ENCODE data around the gene C1orf232. TPM values are rescaled to one million over a fixed set of nuclear protein-coding genes. Genes with fewer than 3 reads are reported as not detected.

Gene C1orf232
- total and polyA plus RNA-seq, 9 of the 15 experiments (the other 6 are each of a cell fraction or from before 2014, with no cell fraction given): not detected

GRCh38 chr1:26182383-26182696 is 13.6 kb upstream of the C1orf232 start (continued):
- TF ChIP-seq ZNF436 (CRISPR knock-in tag; IDR thresholded peaks at IDR 0.05): no peak
- TF ChIP-seq NFIX (CRISPR knock-in tag; IDR thresholded peaks at IDR 0.05; ENCODE audit: low read depth): no peak
- no peak for TF ChIP-seq DIDO1 (tag; IDR thresholded peaks at IDR 0.05; ENCODE audit: low read depth)
- no peak for TF ChIP-seq ZZZ3 (IDR thresholded peaks at IDR 0.05)

- no peak for ATAC-seq
- H3K27me3 ChIP-seq (ENCODE audit: control insufficient read depth in 2 of 2, insufficient read depth in 2 of 2, low read length in 2 of 2): no peaks in the 10 kb centered on the region
- FAIRE-seq: no peak
- H3K9me1 ChIP-seq (ENCODE audit: control insufficient read depth, insufficient read depth, low read length): no peaks in the 10 kb centered on the region
- ChIA-PET POLR2A (interaction anchor here (0.6 to 2.1 kb wide), 5 partner anchors 9 to 141 kb away, joined by 3 to 8 read pairs (median 5); partner anchors contain the start of genes ZNF593 and ZNF593OS), CTCF (ENCODE audit: low intra/inter-chr PET ratio) (no interaction called here)
- H3K36me3 ChIP-seq (ENCODE audit: control insufficient read depth, insufficient read depth, low read length): no peaks in the 10 kb centered on the region
- DNase-seq (ENCODE audit: extremely low read depth in 1 of 4, low spot score in 3 of 4): no peak
- no peak overlapping the region for H3K27ac ChIP-seq (ENCODE audit: extremely low read depth, low read depth, low read length)
- H3K79me2 ChIP-seq (ENCODE audit: control insufficient read depth, insufficient read depth, low read length): no peaks in the 10 kb centered on the region
- H3K4me1 ChIP-seq (replicated peaks in 1 of 2; ENCODE audit: control insufficient read depth in 2 of 2, insufficient read depth in 2 of 2, low read length in 2 of 2): peaks cover 17 to 31% of the 10 kb centered on the region in 2 experiments
- H4K20me1 ChIP-seq (replicated peaks; ENCODE audit: control insufficient read depth, insufficient read depth, low read length): no peaks in the 10 kb centered on the region
- WGBS (ENCODE audit: insufficient coverage, low coverage, missing lambda C conversion rate): 47% methylated on average over 8 of the region's 9 CpGs
- no TSS peak for BruUV-seq (replicated peaks)
- H3K9me3 ChIP-seq (replicated peaks; ENCODE audit: control insufficient read depth, insufficient read depth, low read depth, low read length): no peaks in the 10 kb centered on the region
- H3K4me3 ChIP-seq: no peak overlapping the region
- no peak overlapping the region for H3K4me2 ChIP-seq (ENCODE audit: insufficient read depth, low read length)
- H3K9ac ChIP-seq (ENCODE audit: insufficient read depth in 1 of 2, low read depth in 2 of 2, low read length in 2 of 2): peak overlapping the region in 1 of 2 experiments; percentile 60; a peak in 2 of 4 replicates
- in situ Hi-C loops (cut with MboI) (no loop called here), intact Hi-C loops (cut with micrococcal nuclease) (no loop called here)
- no peak overlapping the region for H2AFZ ChIP-seq (ENCODE audit: low read depth, low read length)
- TF ChIP-seq, protein P1, sequence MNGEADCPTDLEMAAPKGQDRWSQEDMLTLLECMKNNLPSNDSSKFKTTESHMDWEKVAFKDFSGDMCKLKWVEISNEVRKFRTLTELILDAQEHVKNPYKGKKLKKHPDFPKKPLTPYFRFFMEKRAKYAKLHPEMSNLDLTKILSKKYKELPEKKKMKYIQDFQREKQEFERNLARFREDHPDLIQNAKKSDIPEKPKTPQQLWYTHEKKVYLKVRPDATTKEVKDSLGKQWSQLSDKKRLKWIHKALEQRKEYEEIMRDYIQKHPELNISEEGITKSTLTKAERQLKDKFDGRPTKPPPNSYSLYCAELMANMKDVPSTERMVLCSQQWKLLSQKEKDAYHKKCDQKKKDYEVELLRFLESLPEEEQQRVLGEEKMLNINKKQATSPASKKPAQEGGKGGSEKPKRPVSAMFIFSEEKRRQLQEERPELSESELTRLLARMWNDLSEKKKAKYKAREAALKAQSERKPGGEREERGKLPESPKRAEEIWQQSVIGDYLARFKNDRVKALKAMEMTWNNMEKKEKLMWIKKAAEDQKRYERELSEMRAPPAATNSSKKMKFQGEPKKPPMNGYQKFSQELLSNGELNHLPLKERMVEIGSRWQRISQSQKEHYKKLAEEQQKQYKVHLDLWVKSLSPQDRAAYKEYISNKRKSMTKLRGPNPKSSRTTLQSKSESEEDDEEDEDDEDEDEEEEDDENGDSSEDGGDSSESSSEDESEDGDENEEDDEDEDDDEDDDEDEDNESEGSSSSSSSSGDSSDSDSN (IDR thresholded peaks at IDR 0.05; ENCODE audit: borderline replicate concordance in 1 of 2, low read depth in 2 of 2, low read length in 2 of 2): no peak
- no peak for TF ChIP-seq ZBTB43 (CRISPR knock-in tag; IDR thresholded peaks at IDR 0.05)
- TF ChIP-seq HNRNPL (IDR thresholded peaks at IDR 0.05; ENCODE audit: low read depth, low read length): no peak
- no peak for TF ChIP-seq ETV6 (IDR thresholded peaks at IDR 0.05; ENCODE audit: borderline replicate concordance in 1 of 2, low read depth in 2 of 2, low read length in 1 of 2)
- no peak for TF ChIP-seq ETV6 (CRISPR knock-in tag; IDR thresholded peaks at IDR 0.05; ENCODE audit: borderline replicate concordance)
- no peak for TF ChIP-seq E2F5 (CRISPR knock-in tag; IDR thresholded peaks at IDR 0.05)
- no peak for TF ChIP-seq ZBTB8A (IDR thresholded peaks at IDR 0.05; ENCODE audit: partially characterized antibody)
- no peak for TF ChIP-seq ZNF143 (CRISPR knock-in tag; IDR thresholded peaks at IDR 0.05)
- TF ChIP-seq MEF2D (tag; conservative IDR thresholded peaks at IDR 0.05; ENCODE audit: low read depth): no peak
- TF ChIP-seq ZNF316 (IDR thresholded peaks at IDR 0.05): no peak
- TF ChIP-seq GTF2F1 (IDR thresholded peaks at IDR 0.05; ENCODE audit: low read depth, low read length): no peak
- TF ChIP-seq ARHGAP35 (IDR thresholded peaks at IDR 0.05; ENCODE audit: partially characterized antibody): no peak
- no peak for TF ChIP-seq FOXA1 (IDR thresholded peaks at IDR 0.05; ENCODE audit: borderline replicate concordance)
Observed at GRCh38 chr1:26181586-26182382, 13.0 kb upstream of the C1orf232 start.
